KMS-11 (cell line): ENCODE results near the gene ODAD2.

Source experiments
- H2AFZ ChIP-seq: fragments of 200-600 bp; sonication (generic); 2 replicates; pipeline ENCODE4 v1.6.1; 2016; ENCODE audit warnings: antibody characterized with exemption, mixed run types, low read depth
- H3K27ac ChIP-seq: fragments of 200-600 bp; sonication (generic); 2 replicates; pipeline ENCODE4 v1.6.1; 2016; ENCODE audit warnings: mild to moderate bottlenecking, mixed run types
- H3K27me3 ChIP-seq: fragments of 200-600 bp; sonication (generic); 2 replicates; pipeline ENCODE4 v1.6.1; 2017; ENCODE audit warnings: mild to moderate bottlenecking, low read depth, mixed run types, moderate library complexity; ENCODE audit not compliant: insufficient read depth
- H3K36me3 ChIP-seq: fragments of 200-600 bp; sonication (generic); 2 replicates; pipeline ENCODE4 v1.6.1; 2017; ENCODE audit warnings: mild to moderate bottlenecking, mixed run types; ENCODE audit not compliant: insufficient read depth
- H3K4me1 ChIP-seq: fragments of 200-600 bp; sonication (generic); 2 replicates; pipeline ENCODE4 v1.6.1; 2016; ENCODE audit warnings: mild to moderate bottlenecking, low read depth, mixed run types; ENCODE audit not compliant: poor library complexity, severe bottlenecking
- H3K4me2 ChIP-seq: fragments of 200-600 bp; sonication (generic); 2 replicates; pipeline ENCODE4 v1.7.0; 2016; ENCODE audit warnings: mild to moderate bottlenecking, mixed run types
- H3K4me3 ChIP-seq: fragments of 200-600 bp; sonication (generic); IDR thresholded peaks from 2 replicates; pipeline ENCODE4 v1.6.1; 2017; ENCODE audit warnings: low read depth, low read length, mixed read lengths; ENCODE audit not compliant: insufficient read depth
- H3K79me2 ChIP-seq: fragments of 200-600 bp; sonication (generic); 2 replicates; pipeline ENCODE4 v1.6.1; 2016; ENCODE audit warnings: low read depth, mixed run types; ENCODE audit not compliant: insufficient read depth
- H3K9ac ChIP-seq: fragments of 200-600 bp; sonication (generic); 2 replicates; pipeline ENCODE4 v1.6.1; 2016; ENCODE audit warnings: mild to moderate bottlenecking, mixed run types
- H4K20me1 ChIP-seq: fragments of 200-600 bp; sonication (generic); 2 replicates; pipeline ENCODE4 v1.6.1; 2016; ENCODE audit warnings: mild to moderate bottlenecking, mixed run types; ENCODE audit not compliant: insufficient read depth
- TF ChIP-seq, protein P1 (sequence below): fragments of 200-600 bp; sonication (generic); conservative IDR thresholded peaks from 2 replicates; pipeline ENCODE4 v1.6.1; 2017; ENCODE audit warnings: low read depth, mild to moderate bottlenecking, antibody characterized with exemption, low read length, moderate library complexity, mixed read lengths

Gene ODAD2

GRCh38 chr10:27771231-27771630 is 227.6 kb downstream of the ODAD2 start:
- no peak overlapping the region for H3K27ac ChIP-seq
- TF ChIP-seq, protein P1, sequence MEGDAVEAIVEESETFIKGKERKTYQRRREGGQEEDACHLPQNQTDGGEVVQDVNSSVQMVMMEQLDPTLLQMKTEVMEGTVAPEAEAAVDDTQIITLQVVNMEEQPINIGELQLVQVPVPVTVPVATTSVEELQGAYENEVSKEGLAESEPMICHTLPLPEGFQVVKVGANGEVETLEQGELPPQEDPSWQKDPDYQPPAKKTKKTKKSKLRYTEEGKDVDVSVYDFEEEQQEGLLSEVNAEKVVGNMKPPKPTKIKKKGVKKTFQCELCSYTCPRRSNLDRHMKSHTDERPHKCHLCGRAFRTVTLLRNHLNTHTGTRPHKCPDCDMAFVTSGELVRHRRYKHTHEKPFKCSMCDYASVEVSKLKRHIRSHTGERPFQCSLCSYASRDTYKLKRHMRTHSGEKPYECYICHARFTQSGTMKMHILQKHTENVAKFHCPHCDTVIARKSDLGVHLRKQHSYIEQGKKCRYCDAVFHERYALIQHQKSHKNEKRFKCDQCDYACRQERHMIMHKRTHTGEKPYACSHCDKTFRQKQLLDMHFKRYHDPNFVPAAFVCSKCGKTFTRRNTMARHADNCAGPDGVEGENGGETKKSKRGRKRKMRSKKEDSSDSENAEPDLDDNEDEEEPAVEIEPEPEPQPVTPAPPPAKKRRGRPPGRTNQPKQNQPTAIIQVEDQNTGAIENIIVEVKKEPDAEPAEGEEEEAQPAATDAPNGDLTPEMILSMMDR: no peak
- no peaks in the 10 kb centered on the region for H3K27me3 ChIP-seq
- H3K9ac ChIP-seq: no peak overlapping the region
- no peaks in the 10 kb centered on the region for H4K20me1 ChIP-seq
- H2AFZ ChIP-seq: no peak overlapping the region
- no peaks in the 10 kb centered on the region for H3K79me2 ChIP-seq
- H3K36me3 ChIP-seq: no peaks in the 10 kb centered on the region
- no peak overlapping the region for H3K4me3 ChIP-seq
- H3K4me2 ChIP-seq: no peak overlapping the region
- no peaks in the 10 kb centered on the region for H3K4me1 ChIP-seq

DNA sequence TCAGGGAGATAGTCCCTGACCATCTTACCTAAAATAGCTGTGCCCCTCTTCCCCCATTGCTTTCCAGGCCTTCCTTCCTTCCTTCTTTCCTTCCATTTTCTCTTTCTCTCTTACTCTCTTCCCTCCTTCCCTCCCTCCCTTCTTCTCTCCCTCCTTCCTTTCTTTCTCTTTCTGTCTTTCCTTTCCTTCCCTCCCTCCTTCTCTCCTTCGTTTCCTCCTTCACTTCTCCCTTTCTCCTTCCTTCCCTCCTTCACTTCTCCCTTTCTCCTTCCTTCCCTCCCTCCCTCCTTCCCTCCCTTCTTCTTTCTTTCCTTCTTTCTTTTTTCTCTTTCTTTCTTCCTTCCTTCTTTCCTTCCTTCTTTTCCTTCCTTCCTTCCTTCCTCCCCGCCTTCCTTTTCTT is 228.7 kb downstream of the ODAD2 start:
- TF ChIP-seq, protein P1: no peak
- Histone ChIP-seq H3K27me3 (no peaks in the 10 kb centered on the region), H3K36me3 (no peaks in the 10 kb centered on the region), H3K4me3 (no peak overlapping the region), H4K20me1 (no peaks in the 10 kb centered on the region), H3K4me2 (no peak overlapping the region), H3K9ac (no peak overlapping the region), H2AFZ (no peak overlapping the region), H3K4me1 (no peaks in the 10 kb centered on the region), H3K79me2 (no peaks in the 10 kb centered on the region), H3K27ac (no peak overlapping the region)
